ENCODE data around the gene ACSL3. TPM values are rescaled to one million over a fixed set of nuclear protein-coding genes. Genes with fewer than 3 reads are reported as not detected.

The ACSL3 gene
- total and polyA plus RNA-seq, 4 donors = 22.2 to 154 (median 59.2) TPM

DNA sequence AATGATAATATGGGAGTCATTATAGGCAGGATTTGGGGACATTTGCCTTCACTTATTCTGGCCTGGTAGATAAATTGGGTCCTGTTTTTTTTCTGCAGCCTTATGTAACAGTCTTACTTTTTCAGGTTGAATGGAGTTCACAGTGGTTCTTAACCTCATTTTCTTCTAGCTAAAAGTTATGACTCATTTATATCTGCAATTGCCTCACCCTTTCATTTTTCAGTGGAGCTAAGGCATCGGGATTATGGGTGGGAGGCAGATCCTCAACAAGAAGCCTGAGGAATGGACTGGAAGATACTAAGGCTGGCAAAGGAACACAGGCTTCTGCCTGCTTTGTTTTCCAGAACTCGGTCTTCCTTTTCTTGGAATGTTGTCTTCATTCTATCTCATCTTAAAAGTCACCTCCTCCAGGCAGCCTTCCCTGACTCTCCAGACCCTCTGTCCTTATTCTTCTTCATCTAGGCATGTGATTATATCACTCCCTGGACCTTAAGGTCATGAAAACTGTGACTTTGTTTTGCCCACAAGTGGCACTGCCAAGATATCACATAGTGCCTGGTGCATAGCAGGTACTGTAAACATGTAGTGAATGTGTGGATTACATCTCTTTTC, 41.0 kb upstream of the ACSL3 start:
- no peak overlapping the region for H3K4me3 ChIP-seq
- no peaks in the 10 kb centered on the region for H3K9me3 ChIP-seq (ENCODE audit: control insufficient read depth in 4 of 4, insufficient read depth in 3 of 4, low read length in 3 of 4)
- DNase-seq = no peak
- TF ChIP-seq, protein P1, sequence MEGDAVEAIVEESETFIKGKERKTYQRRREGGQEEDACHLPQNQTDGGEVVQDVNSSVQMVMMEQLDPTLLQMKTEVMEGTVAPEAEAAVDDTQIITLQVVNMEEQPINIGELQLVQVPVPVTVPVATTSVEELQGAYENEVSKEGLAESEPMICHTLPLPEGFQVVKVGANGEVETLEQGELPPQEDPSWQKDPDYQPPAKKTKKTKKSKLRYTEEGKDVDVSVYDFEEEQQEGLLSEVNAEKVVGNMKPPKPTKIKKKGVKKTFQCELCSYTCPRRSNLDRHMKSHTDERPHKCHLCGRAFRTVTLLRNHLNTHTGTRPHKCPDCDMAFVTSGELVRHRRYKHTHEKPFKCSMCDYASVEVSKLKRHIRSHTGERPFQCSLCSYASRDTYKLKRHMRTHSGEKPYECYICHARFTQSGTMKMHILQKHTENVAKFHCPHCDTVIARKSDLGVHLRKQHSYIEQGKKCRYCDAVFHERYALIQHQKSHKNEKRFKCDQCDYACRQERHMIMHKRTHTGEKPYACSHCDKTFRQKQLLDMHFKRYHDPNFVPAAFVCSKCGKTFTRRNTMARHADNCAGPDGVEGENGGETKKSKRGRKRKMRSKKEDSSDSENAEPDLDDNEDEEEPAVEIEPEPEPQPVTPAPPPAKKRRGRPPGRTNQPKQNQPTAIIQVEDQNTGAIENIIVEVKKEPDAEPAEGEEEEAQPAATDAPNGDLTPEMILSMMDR (IDR thresholded peaks at IDR 0.05; ENCODE audit: control extremely low read depth, extremely low read depth) = no peak
- no peak for ATAC-seq (ENCODE audit: insufficient read depth, low FRiP score)
- H3K9ac ChIP-seq (ENCODE audit: insufficient read depth in 1 of 2, low read length in 2 of 2) = no peak overlapping the region
- H3K4me1 ChIP-seq (ENCODE audit: control insufficient read depth in 5 of 5, insufficient read depth in 5 of 5, low read length in 5 of 5) = peaks cover 0 to 2% (median 0%) of the 10 kb centered on the region in 5 donors
- no peak overlapping the region for H3K27ac ChIP-seq (ENCODE audit: low read depth in 1 of 2, low read length in 1 of 2)
- 82 to 83% methylated on average over 2 of the region's 2 CpGs for WGBS, 2 donors
- no peaks in the 10 kb centered on the region for H3K27me3 ChIP-seq (ENCODE audit: control insufficient read depth in 3 of 3, insufficient read depth in 3 of 3, low read length in 2 of 3)
- H3K36me3 ChIP-seq (ENCODE audit: control insufficient read depth in 4 of 4, insufficient read depth in 4 of 4, low read length in 4 of 4) = no peaks in the 10 kb centered on the region

DNA sequence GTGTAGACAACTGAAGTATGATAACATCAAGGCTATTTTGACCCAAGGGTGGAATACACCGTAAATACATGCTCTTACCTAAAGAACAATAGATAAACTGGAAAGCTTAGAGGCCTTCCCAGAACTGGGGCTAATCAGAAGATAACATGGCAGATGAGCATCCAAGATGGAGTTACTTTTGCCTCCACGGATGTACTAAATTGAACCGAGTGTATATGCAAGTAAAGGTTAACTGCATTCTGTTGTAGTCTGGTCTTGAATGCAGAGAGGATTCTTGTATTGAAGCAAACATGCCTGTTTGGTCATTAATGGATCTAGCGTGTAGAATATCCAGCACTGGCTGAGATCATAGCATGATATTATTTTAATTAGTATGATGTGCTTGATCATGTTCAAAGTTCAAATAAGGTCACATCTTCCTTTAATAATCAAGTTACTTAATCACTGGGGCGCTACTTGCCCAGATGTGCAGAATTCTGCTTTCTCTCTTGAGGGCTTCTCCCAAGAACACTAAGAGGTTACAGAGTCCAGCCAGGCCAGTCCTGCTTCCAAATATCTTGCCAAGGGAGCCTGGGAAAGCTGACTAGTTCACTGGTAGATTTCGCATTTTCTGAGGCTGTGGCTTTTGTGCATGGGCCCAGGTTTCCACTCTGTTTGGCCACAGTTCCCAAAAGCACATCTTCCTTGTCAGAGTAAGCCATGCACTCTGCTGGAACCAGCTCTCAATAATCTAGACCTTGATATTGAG, 37.5 kb upstream of the ACSL3 start:
- Histone ChIP-seq H3K27ac (ENCODE audit: low read depth in 1 of 2, low read length in 1 of 2) (no peak overlapping the region), H3K9me3 (ENCODE audit: control insufficient read depth in 4 of 4, insufficient read depth in 3 of 4, low read length in 3 of 4) (no peaks in the 10 kb centered on the region), H3K9ac (ENCODE audit: insufficient read depth in 1 of 2, low read length in 2 of 2) (no peak overlapping the region), H3K27me3 (ENCODE audit: control insufficient read depth in 3 of 3, insufficient read depth in 3 of 3, low read length in 2 of 3) (no peaks in the 10 kb centered on the region), H3K4me3 (no peak overlapping the region), H3K36me3 (ENCODE audit: control insufficient read depth in 4 of 4, insufficient read depth in 4 of 4, low read length in 4 of 4) (no peaks in the 10 kb centered on the region), H3K4me1 (ENCODE audit: control insufficient read depth in 5 of 5, insufficient read depth in 5 of 5, low read length in 5 of 5) (no peaks in the 10 kb centered on the region)
- WGBS, 2 donors = 76 to 85% methylated on average over 6 of the region's 6 CpGs
- TF ChIP-seq, protein P1 (IDR thresholded peaks at IDR 0.05; ENCODE audit: control extremely low read depth, extremely low read depth) = no peak
- no peak for ATAC-seq (ENCODE audit: insufficient read depth, low FRiP score)
- DNase-seq = no peak

DNA sequence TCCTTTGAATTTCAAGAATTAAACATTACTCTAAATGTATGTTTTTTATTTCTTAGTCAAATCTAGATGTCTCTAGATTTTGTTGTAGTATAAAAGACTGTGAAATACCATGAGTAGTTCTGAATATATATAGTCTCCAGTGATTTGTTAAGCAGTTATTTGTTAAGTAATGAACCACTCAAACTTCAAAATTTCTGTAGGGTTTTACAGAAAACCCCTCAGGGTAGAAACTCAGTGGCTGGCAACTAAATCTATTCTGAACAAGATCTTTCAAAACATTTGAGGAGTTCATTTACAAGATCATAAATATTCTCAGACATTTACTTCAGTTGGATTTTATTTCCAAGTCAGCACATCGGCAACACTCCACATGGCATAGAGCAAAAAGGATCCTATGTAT, 35.8 kb upstream of the ACSL3 start:
- no peak overlapping the region for H3K27ac ChIP-seq (ENCODE audit: low read depth in 1 of 2, low read length in 1 of 2)

More for the DNA sequence above, 35.8 kb upstream of the ACSL3 start:
- 97 to 100% methylated on average over 1 of the region's 1 CpG for WGBS, 2 donors
- no peak for DNase-seq
- TF ChIP-seq, protein P1 (IDR thresholded peaks at IDR 0.05; ENCODE audit: control extremely low read depth, extremely low read depth) = no peak
- no peaks in the 10 kb centered on the region for H3K27me3 ChIP-seq (ENCODE audit: control insufficient read depth in 3 of 3, insufficient read depth in 3 of 3, low read length in 2 of 3)
- H3K4me1 ChIP-seq (ENCODE audit: control insufficient read depth in 5 of 5, insufficient read depth in 5 of 5, low read length in 5 of 5) = no peaks in the 10 kb centered on the region
- H3K9me3 ChIP-seq (ENCODE audit: control insufficient read depth in 4 of 4, insufficient read depth in 3 of 4, low read length in 3 of 4) = no peaks in the 10 kb centered on the region
- no peak overlapping the region for H3K9ac ChIP-seq (ENCODE audit: insufficient read depth in 1 of 2, low read length in 2 of 2)
- no peak for ATAC-seq (ENCODE audit: insufficient read depth, low FRiP score)
- H3K36me3 ChIP-seq (ENCODE audit: control insufficient read depth in 4 of 4, insufficient read depth in 4 of 4, low read length in 4 of 4) = no peaks in the 10 kb centered on the region
- no peak overlapping the region for H3K4me3 ChIP-seq

All from lung (tissue), 12 donors.